OCI-LY3 (cell line): Measurements from ENCODE around the gene PTPRT.

ENCODE experiments used
- EZH2phosphoT487 ChIP-seq: fragments of 200-600 bp; shearing (Covaris generic); IDR thresholded peaks from 2 replicates; pipeline ENCODE4 v1.6.1; 2018; ENCODE audit warnings: antibody characterized with exemption, mixed run types, low read depth
- TF ChIP-seq, protein P1 (sequence below): fragments of 200-600, 300-600 bp; sonication (generic); IDR thresholded peaks from 2 replicates; pipeline ENCODE4 v1.5.1; 2014; ENCODE audit warnings: antibody characterized with exemption, low read length, low read depth

DNA sequence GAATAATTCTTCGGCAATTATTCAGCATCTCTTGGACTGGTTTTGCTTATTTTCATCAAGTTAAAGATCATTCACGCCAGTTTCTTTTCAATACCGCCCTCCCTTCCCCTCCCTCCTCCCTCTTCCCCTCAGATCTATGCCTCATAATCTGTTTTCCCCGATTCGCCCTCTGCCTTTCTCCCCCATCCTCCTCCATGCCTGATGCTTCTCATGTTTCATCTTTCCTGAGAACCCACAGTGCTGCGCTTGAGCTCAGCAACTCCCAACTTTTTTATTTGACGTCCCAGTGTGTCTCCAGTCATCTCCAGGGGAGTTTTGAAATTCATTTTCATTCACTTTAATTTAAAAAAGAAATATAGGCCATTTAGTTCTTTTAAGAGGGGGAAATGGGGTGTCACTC, 142.7 kb downstream of the PTPRT start:
- TF ChIP-seq, protein P1, sequence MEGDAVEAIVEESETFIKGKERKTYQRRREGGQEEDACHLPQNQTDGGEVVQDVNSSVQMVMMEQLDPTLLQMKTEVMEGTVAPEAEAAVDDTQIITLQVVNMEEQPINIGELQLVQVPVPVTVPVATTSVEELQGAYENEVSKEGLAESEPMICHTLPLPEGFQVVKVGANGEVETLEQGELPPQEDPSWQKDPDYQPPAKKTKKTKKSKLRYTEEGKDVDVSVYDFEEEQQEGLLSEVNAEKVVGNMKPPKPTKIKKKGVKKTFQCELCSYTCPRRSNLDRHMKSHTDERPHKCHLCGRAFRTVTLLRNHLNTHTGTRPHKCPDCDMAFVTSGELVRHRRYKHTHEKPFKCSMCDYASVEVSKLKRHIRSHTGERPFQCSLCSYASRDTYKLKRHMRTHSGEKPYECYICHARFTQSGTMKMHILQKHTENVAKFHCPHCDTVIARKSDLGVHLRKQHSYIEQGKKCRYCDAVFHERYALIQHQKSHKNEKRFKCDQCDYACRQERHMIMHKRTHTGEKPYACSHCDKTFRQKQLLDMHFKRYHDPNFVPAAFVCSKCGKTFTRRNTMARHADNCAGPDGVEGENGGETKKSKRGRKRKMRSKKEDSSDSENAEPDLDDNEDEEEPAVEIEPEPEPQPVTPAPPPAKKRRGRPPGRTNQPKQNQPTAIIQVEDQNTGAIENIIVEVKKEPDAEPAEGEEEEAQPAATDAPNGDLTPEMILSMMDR: no peak
- no peak for TF ChIP-seq EZH2phosphoT487
